GM18858 (cell line): ENCODE measurements around the gene MARCHF3.
"Not testable (repeated sequence)": the region's sequence is repeated elsewhere in the genome, so short reads cannot be mapped to it uniquely, and the experiment has no call there.

ENCODE experiments used
- ATAC-seq: cut with Tn5 transposase; IDR thresholded peaks from one replicate; pipeline ENCODE4 v1.9.1; 2021; ENCODE audit not compliant: unreplicated experiment

MARCHF3 gene

DNA sequence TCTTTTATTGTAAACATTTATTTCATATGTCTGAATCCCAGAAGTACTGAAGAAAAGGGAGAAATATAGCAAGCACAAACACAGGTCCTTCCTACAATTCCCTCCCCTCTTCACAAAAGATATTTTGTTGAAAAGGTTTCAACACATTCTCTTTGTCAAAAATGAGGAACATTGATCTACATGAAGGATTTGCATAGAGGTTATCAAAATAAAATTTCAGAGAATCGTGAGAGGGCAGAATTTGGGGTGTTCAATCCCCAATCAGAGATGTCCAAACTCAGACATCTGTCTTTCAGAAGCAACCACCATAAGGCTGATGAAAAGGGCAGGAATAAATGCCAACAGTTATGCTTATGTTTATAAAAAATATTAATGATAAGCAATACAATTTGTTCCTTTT is 69.2 kb downstream of the MARCHF3 start:
- ATAC-seq, result no peak

- ATAC-seq, result no peak
Measured at GRCh38 chr5:126959188-126959587, 71.2 kb downstream of the MARCHF3 start.

- no peak for ATAC-seq
Measured at GRCh38 chr5:126956991-126957390, 73.4 kb downstream of the MARCHF3 start.

GRCh38 chr5:126954981-126955380 is 75.4 kb downstream of the MARCHF3 start:
- no peak for ATAC-seq

DNA sequence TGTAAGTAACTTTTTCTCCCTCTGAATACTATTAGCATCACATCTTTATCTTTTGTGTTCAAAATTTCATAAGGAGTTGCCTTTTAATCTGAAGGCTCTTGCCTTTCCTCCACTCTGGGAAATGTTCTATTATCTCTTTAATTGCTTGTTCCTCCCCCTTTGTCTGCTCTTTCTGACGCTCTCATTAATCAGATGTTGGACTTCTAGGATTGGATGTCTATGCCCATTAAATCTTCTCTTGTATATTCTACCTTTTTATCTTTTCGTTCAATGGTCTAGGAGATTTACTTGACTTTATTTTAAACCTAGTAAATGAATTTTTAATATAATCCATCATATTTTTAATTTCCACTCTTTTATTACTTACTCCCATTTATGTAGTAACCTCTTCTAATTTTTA is 76.7 kb downstream of the MARCHF3 start:
- no peak for ATAC-seq

DNA sequence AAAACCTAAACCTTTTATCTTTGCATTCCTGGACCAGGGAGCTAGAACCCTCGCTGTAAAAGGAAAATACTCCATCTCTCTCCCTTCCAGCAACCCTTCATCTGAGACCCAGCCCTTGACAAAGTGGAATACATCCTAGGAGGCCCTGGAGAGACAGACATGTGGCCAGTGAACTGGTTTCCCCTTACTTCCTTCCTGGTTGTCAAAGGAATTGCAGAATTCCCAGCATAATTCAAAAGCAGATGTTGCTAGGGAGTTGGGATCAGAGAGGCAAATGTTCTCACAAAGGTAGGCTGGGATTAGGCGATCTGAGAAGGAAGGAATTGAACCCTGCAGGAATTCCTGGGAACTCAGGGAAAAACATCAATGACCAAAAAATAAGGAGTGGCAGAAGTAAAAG is 80.9 kb downstream of the MARCHF3 start:
- no peak for ATAC-seq

GRCh38 chr5:126948453-126948852 is 81.9 kb downstream of the MARCHF3 start:
- no peak for ATAC-seq

DNA sequence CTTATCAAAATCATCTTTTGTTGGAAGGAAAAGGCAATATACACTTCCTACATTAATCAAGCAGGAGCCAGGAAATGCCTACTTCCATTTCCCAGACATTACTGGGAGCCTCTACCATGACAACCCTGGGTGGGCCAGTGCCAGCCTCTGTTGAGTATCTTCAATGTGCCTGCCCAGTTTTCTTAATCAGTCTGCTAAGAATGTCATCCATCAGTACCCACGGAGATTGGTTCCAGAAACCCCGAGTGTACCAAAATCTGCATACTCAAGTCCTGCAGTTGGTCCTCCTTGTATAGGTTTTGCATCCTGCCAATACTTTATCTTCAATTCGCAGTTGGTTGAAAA is 82.4 kb downstream of the MARCHF3 start:
- no peak for ATAC-seq

DNA sequence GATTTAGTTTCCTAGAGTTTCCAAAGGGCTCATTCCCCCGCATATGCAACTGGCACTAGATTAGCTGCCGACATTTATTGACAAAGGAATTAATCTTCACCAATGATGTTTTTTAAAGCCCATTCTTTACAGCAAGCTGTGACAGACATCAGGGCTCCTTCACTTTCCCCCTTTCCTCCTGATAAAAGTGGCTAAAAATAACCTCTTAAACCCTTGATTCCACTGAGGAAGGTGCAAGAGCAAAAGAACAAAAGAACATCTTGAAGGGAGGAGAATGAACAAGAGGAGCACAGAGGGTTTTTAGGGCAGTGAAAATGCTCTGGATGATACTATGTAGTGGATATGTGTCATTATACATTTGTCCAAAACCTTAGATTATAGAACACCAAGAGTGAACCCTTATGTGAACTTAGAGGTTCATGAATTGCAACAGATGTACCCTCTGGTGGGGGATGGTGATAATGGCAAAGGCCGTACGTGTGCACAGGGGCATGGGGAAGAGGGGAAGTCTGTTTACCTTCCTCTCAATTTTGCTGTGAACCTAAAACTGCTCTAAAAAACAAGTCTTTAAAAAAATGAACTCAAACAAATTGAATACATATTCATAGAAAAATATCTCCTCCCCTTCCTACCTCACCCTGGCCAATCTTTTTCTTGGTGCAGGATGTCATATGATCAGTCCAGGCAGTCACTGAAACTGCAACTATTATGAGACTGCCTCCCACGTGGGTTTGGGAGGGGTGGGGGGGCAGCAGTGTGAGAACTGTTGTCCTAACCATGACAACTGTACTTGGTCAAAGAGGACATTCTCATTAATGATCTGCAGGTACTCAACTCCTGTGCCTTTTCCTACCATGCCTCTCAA is 83.0 kb downstream of the MARCHF3 start:
- ATAC-seq, result peak; percentile 73

GRCh38 chr5:126942908-126943307 is 87.5 kb downstream of the MARCHF3 start:
- ATAC-seq, result not testable (repeated sequence)

DNA sequence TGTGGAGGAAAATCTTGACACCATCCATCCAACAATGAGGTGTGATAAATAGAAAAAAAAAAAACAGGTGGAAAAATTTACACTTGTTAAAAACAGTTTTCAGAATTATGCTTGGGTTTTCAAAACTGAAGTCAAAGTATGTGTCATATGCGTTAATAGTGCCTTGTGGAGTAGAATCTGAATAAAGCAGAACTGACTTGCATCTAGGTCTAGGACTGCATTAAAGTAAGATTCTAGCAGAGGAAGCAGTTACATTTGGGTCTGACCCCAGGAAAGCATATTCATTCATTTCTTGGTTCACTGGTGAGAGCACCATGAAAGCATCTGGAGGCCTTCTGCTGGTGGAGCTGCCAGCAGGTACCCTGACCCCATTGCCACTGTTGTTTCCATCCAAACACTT is 89.0 kb downstream of the MARCHF3 start:
- ATAC-seq, result no peak

GRCh38 chr5:126939887-126940286 is 90.5 kb downstream of the MARCHF3 start:
- ATAC-seq, result no peak

DNA sequence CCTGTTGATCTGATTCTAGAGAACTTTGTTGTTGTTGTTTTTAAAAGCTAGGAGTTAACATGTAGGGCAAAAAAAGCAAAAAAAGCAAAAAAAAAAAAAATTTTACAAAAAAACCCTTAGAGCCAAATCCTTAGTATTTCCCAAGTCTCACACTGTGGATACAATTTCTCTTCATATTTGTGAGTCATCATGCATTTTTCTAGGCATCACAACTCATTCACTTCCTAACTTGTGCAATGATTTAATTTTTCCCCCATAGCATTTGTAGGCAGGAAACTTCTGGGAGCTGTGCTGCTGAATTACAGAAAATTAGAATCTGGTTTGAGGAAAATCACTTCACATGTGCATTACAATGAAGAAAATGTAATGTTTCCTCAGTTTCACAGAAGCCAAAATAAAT is 91.9 kb downstream of the MARCHF3 start:
- no peak for ATAC-seq

- ATAC-seq, result no peak
Measured at GRCh38 chr5:126937771-126938170, 92.6 kb downstream of the MARCHF3 start.

GRCh38 chr5:126936775-126937418 is 93.5 kb downstream of the MARCHF3 start:
- no peak for ATAC-seq

GRCh38 chr5:126931963-126932660 is 98.2 kb downstream of the MARCHF3 start:
- ATAC-seq, result no peak

DNA sequence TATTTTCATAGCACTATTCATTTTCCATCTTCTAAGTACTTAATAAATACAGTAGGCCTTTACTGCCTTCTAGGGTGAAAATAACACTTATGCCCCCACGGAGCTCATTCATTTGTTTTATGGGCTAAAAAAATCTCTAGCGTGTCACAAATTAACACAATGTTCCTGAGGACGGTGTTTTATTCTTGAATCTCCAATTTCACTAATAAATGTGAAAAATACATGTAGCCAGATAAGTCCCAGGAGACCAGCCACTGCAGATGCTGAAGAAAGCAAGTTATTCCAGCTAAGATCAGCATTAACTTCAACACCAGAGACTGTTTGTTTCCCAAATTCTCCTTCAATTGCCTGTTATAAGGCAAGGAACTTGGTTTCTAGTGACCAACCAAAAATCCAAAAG is 102.3 kb downstream of the MARCHF3 start:
- no peak for ATAC-seq

GRCh38 chr5:126927429-126927828 is 102.9 kb downstream of the MARCHF3 start:
- ATAC-seq, result no peak

DNA sequence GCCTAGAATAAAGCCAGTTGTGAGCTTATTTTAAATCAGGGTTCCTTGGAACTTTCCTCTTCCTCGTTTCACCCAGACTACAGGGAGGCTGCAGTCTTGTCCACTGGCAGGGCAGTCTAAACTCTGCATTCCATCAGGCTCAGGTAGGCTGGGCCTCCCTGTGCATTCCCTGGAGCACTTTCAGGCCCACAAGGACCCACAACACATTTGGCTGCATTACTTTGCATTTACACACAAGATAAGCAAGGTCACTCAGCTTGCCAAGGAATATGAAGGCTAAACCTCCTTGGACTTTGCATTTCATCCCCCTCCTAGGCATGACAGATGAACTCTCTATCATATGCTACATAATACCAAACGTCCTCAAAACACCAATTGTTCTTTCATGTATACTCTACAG is 104.2 kb downstream of the MARCHF3 start:
- no peak for ATAC-seq

- ATAC-seq, result no peak
Measured at GRCh38 chr5:126925482-126925881, 104.9 kb downstream of the MARCHF3 start.

GRCh38 chr5:126924331-126925033 is 105.9 kb downstream of the MARCHF3 start:
- no peak for ATAC-seq
